GM18873 (cell line): Measurements from ENCODE around the gene OLFML2A.

ENCODE experiments used
- ATAC-seq: cut with Tn5 transposase; IDR thresholded peaks from one replicate; pipeline ENCODE4 v1.9.1; 2021; ENCODE audit warnings: mild to moderate bottlenecking, moderate library complexity, moderate number of reproducible peaks; ENCODE audit not compliant: unreplicated experiment, low FRiP score

OLFML2A gene

DNA sequence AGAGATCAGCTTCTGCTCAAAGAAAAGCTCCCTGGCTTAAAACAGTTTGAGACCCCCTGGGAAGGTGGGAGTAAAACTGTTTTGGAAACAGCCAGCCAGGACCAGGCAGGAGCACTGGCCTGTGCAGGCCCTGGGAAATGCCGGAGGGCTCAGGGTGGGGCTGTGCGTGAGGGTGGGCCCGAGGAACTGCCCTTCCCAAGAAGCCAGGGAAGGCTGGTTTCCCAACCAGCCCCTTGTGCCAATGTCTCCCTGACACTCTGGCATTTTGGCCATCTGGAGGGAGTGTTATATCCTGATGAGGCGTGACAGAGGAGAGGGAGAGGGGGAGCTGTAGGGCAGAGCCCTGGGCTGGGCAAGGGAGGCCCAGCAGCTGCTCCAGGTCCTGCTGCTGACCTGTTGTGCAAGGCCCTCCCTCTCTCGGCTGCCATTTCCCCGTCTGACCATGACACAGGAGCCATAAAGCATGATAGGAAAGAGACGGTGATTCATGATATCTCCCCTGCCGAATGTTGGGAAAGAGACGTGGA, 16.1 kb downstream of the OLFML2A start:
- no peak for ATAC-seq

DNA sequence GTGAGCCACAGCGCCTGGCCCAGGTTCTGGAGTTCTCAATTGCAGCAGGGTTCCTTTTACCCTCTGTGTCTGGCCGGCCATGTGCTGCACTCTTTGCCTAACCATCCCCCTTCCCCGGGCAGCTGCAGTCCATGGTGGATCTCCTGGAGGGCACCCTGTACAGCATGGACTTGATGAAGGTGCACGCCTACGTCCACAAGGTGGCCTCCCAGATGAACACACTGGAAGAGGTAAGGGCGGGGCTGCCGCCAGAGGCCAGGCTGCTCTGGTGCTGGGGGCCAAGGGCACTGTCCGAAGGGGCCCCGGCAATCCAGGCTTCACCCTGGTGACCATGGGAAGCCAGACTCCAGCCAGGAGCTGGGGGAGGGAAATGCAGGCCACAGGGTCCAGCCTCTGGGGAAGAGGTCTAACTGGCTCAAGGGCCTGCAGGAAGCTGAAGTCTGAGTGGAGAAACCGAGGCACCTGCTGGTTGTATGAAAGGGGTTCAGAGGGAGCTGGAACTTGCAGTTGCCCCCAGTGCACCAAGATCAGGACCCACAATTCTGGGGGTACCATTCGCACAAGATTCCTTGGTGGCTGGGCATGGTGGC, 18.1 kb downstream of the OLFML2A start:
- ATAC-seq, result no peak

- ATAC-seq, result no peak
Measured at GRCh38 chr9:124795881-124796431, 19.0 kb downstream of the OLFML2A start.

DNA sequence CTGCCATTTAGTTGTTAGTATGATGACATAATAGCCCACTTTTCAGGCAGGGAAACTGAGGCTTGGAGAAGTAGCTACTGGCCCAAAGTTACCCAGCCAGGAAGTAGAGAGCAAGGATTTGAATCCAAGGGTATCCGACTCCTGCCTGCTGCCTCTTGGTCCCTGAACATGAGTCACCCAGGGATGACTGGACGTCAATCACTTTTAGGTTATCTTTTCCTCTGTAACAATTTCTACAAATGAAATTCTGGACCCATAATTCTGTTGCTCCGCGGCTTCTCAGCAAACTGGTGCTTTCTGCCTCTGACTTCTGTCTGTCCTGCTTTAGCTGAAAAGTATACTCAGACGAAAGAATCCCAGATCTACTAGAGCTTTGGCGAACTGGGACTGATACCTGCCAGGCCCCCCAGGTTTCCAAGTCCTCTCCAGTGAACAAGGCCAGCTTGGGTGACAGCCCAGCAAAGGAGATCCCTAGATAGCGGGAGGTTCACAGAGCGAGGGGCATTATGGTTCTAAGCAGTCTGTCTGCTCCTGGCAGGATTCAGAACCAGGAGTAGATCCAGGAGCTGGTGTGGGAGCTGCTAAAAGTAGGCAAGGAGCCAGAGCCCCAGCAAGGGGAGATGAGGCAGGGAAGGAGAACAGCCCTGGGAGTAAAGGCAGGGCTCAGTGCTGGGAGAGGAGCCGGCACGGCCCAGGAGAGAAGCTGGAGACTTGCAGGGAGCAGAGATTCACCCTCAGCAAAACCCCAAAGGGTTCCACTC, 20.6 kb downstream of the OLFML2A start:
- ATAC-seq, result no peak

DNA sequence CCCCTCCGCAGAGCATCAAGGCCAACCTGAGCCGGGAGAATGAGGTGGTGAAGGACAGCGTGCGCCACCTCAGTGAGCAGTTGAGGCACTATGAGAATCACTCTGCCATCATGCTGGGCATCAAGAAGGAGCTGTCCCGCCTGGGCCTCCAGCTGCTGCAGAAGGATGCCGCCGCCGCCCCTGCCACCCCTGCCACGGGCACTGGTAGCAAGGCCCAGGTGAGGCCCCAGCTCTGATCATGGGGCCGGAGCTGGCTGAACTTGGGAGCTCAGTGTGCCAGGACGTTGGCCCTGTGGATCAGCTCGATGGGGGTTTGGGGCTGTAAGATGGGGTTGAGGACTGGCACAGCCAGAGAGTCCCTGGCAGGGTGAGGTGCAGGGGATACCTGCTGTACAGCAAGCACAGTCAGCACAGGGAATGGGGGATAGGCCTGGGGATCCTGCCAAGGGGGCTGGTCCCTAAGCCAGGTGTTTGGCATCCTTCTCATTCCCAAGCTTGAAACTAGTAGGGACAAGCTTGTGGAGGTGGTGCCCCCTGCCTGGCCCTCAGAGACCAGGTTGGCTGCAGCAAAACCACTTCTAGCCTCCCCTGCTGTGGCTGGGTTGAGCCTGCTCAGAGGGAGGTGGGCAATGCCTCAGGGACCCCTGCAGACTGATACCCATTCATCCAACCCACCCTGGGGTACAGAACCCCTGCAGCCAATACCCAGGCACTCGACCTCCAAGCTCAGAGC, 22.5 kb downstream of the OLFML2A start:
- ATAC-seq, result no peak

DNA sequence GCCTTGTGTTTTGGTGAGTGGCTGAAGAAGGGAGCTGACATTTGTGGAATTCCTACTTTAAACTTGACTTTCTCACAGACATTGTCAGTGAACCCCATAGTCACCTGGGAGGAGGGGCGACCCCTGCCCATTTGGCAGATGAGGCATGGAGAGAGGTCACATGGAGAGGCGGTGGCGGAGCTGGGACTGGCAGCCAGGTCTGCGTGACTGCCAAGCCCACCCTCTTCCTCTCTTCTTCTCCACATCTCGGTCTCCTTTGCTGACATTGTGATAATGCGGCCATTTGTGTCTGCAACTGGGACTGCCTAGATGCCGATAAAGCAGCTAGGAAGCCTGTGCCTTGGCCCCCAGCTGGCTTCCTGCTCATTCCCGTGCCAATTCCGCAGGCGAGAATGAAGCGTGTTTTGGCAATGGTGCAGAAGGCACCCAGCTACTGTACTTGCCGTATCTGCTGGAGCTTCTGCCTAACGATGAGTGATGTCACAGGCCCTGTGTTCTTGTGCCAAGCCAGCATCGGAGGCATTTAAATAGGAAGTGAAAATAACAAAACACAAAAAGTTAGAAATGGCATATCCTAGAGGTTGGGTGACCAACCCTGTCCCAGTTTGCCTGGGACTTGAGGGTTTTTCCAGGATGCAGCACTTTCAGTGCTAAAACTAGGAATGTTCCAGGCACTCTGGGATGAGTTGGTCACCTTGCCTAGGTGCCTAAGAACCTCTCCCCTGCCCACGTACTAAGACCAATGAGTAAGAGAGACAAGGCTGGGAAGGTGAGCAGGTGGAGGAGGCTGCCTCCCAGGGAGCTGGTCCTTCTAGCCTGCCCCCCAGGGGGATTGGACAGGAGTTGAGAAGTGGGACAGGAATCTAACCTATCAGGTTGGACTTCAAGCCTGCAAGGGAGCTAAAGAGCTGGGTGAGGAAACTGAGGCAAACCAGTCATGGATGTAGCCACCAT, 23.6 kb downstream of the OLFML2A start:
- ATAC-seq, result no peak

DNA sequence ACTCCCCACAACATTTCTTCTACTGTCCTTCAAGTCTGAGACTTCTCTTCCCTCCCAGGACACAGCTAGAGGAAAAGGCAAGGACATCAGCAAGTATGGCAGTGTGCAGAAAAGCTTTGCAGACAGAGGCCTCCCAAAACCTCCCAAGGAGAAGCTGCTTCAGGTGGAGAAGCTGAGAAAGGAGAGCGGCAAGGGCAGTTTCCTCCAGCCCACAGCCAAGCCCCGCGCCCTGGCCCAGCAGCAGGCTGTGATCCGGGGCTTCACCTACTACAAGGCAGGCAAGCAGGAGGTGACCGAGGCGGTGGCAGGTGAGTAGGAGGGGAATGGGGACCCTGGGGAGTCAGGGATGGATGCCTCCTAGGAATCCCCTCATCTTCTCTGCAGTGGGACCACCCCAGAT, 24.4 kb downstream of the OLFML2A start:
- ATAC-seq, result no peak

- ATAC-seq, result no peak
Measured at GRCh38 chr9:124802426-124802825, 25.5 kb downstream of the OLFML2A start.

DNA sequence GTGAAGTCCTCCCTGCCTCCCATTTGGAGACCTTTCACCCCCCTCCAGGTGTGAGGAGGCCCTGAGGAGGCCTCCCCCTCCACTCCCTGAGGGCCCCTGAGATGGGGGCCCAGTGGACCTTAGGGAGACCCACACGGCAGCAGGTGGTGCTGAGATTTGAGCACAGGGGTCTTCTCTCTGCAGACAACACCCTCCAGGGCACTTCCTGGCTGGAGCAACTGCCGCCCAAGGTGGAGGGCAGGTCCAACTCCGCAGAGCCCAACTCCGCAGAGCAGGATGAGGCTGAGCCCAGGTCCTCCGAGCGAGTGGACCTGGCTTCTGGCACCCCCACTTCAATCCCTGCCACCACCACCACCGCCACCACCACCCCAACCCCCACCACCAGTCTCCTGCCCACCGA, 27.0 kb downstream of the OLFML2A start:
- no peak for ATAC-seq

DNA sequence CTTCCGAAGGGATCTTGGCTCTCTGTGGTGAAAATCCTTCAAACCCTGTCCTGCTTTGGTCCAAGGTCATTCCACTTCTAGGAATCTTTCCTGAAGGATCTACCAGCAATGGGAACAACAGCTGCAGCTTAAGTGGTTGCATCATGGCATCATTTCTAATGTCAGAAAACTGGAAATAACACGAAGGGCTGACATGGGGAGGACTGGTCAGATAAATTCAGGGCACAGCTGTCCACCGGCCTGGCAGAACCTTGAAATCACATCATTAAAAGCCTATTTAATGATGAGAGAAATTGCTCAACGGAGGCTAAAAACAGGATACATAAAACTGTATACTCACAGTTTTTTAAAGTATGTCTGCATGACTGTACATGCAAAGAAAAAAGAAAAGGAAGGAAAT, 28.3 kb downstream of the OLFML2A start:
- no peak for ATAC-seq

GRCh38 chr9:124808246-124808956, 31.5 kb downstream of the OLFML2A start:
- ATAC-seq, result no peak

GRCh38 chr9:124809211-124809610, 32.3 kb downstream of the OLFML2A start:
- no peak for ATAC-seq

DNA sequence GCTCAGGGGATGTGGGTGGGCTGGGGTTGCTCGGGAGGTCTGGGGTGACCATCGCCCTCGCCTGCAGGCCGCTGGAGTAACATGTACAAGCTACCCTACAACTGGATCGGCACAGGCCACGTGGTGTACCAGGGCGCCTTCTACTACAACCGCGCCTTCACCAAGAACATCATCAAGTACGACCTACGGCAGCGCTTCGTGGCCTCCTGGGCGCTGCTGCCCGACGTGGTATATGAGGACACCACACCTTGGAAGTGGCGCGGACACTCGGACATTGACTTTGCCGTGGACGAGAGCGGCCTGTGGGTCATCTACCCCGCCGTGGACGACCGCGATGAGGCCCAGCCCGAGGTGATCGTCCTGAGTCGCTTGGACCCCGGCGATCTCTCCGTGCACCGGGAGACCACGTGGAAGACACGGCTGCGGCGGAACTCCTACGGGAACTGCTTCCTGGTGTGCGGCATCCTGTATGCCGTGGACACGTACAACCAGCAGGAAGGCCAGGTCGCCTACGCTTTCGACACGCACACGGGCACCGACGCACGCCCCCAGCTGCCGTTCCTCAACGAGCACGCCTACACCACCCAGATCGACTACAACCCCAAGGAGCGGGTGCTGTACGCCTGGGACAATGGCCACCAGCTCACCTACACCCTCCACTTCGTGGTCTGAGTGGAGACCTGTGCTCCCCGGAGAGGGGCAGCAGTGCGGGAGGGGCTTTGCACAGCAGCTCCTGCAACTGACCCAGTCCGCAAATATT, 33.0 kb downstream of the OLFML2A start:
- no peak for ATAC-seq

DNA sequence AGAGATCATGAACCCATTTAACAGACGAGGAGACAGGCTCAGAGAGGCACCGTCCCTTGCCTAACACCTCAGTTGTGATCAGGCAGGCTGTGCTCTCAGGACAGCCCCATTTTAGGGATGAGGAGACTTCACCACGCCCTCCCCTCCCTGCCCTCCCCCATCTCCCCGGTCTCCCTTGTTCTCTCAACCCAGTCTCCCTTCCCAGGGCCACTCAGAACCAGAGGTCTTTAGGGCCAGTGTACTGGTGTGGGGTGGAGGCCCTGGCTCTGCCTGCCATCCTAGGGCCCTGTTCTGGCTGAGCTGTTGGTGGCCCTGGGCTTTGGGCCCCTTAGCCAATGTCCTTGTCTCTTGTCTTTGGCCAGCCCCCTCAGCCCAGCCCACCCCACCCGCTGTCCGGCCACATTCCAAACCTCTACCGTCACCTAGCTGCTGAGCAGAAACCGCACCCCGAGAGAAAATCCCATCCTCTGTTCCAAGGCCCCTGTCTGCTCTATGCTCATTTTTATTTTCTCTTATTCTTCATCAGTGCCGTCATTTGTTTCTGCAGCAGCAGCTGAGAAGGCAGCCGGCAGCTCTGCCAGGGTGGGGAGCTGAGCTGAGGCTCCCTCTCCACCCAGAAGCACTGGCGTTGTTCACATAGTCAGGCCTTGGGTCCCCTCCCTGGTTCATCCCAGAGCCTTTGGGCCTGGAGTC, 33.9 kb downstream of the OLFML2A start:
- no peak for ATAC-seq

DNA sequence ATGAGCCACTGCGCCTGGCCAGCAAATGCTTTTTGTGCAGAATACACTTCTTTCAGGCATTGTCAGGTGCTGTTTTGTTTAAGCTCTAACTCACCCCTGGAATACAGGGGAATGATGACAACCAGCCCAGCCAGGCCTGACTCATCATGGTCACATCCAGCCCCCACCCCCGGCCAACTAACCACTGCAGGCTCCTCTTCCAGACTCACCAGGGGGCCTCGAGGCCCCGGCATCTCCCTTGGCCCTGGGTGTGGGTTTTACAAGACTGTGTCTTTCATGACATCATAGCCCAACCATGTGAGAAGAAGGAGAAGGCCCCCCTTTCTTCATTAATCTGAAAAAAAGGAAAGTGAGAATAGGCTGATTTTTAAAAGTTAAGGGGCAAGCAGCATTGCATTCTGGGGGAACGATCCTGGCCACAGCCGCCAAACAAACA, 35.5 kb downstream of the OLFML2A start:
- no peak for ATAC-seq

GRCh38 chr9:124813041-124813440, 36.1 kb downstream of the OLFML2A start:
- no peak for ATAC-seq

- ATAC-seq, result no peak
Measured at GRCh38 chr9:124813501-124814163, 36.7 kb downstream of the OLFML2A start.

GRCh38 chr9:124814164-124814535, 37.2 kb downstream of the OLFML2A start:
- ATAC-seq, result no peak
